ENCODE results near the gene MYH10. TPM values are rescaled to one million over a fixed set of nuclear protein-coding genes. Genes with fewer than 3 reads are reported as not detected.

MYH10 gene
- total RNA-seq, 2 donors from 2014 or later = 251 to 257 TPM

- DNase-seq = no peak
- Histone ChIP-seq H3K9ac (ENCODE audit: extremely low read depth, low read length, poor library complexity, severe bottlenecking) (no peak overlapping the region), H3K36me3 (ENCODE audit: control insufficient read depth, insufficient read depth, low read length) (no peaks in the 10 kb centered on the region), H3K27me3 (ENCODE audit: control insufficient read depth, insufficient read depth, low read length, poor library complexity, severe bottlenecking) (peaks cover 9% of the 10 kb centered on the region), H3K9me3 (ENCODE audit: control insufficient read depth, low read length) (peaks cover 13% of the 10 kb centered on the region), H3K27ac (ENCODE audit: low read depth, low read length) (no peak overlapping the region), H3K4me1 (ENCODE audit: control insufficient read depth, insufficient read depth, low read length) (no peaks in the 10 kb centered on the region), H3K4me3 (ENCODE audit: low read length) (no peak overlapping the region)
- peaks cover 2% of the 10 kb centered on the region for H3K36me3 Mint-ChIP-seq (ENCODE audit: low read depth)
- peaks cover 10% of the 10 kb centered on the region for H3K27me3 Mint-ChIP-seq (ENCODE audit: insufficient read depth)
- TF ChIP-seq, protein P1, sequence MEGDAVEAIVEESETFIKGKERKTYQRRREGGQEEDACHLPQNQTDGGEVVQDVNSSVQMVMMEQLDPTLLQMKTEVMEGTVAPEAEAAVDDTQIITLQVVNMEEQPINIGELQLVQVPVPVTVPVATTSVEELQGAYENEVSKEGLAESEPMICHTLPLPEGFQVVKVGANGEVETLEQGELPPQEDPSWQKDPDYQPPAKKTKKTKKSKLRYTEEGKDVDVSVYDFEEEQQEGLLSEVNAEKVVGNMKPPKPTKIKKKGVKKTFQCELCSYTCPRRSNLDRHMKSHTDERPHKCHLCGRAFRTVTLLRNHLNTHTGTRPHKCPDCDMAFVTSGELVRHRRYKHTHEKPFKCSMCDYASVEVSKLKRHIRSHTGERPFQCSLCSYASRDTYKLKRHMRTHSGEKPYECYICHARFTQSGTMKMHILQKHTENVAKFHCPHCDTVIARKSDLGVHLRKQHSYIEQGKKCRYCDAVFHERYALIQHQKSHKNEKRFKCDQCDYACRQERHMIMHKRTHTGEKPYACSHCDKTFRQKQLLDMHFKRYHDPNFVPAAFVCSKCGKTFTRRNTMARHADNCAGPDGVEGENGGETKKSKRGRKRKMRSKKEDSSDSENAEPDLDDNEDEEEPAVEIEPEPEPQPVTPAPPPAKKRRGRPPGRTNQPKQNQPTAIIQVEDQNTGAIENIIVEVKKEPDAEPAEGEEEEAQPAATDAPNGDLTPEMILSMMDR (conservative IDR thresholded peaks at IDR 0.05) = no peak
- WGBS, 2 experiments (ENCODE audit: insufficient coverage in 1 of 2, insufficient read length in 1 of 2) = 85 to 91% methylated on average over 6 of the region's 6 CpGs
- peaks cover 12% of the 10 kb centered on the region for H3K9me3 Mint-ChIP-seq
- no peak overlapping the region for H3K27ac Mint-ChIP-seq
- no peaks in the 10 kb centered on the region for H3K4me1 Mint-ChIP-seq
- no peak overlapping the region for H3K4me3 Mint-ChIP-seq
These were observed 28.3 kb upstream of the MYH10 start for GRCh38 chr17:8658810-8659209.

DNA sequence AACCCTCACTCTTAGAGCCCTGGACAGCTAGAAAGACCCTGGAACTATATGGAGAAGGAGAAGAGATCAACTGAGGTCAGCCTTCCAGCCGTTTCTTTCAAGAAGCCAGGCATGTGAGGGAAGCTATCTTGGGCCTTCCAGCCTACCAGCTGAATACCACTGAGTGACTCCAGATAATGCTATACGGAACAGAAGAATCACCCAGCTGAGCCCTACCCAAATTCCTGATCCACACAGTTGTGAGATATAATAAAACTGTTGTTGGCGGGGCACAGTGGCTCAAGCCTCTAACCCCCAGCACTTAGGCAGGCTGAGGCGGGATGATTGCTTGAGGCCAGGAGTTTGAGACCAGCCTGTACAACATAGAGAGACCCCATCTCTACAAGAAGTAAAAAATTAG is 26.2 kb upstream of the MYH10 start:
- Histone ChIP-seq H3K9me3 (ENCODE audit: control insufficient read depth, low read length) (peaks cover 13% of the 10 kb centered on the region), H3K36me3 (ENCODE audit: control insufficient read depth, insufficient read depth, low read length) (no peaks in the 10 kb centered on the region), H3K9ac (ENCODE audit: extremely low read depth, low read length, poor library complexity, severe bottlenecking) (no peak overlapping the region), H3K27me3 (ENCODE audit: control insufficient read depth, insufficient read depth, low read length, poor library complexity, severe bottlenecking) (peaks cover 8% of the 10 kb centered on the region), H3K27ac (ENCODE audit: low read depth, low read length) (no peak overlapping the region), H3K4me1 (ENCODE audit: control insufficient read depth, insufficient read depth, low read length) (no peaks in the 10 kb centered on the region), H3K4me3 (ENCODE audit: low read length) (no peak overlapping the region)
- TF ChIP-seq, protein P1 (conservative IDR thresholded peaks at IDR 0.05) = no peak
- no peak for DNase-seq
- WGBS, 2 experiments (ENCODE audit: insufficient coverage in 1 of 2, insufficient read length in 1 of 2) = 72 to 94% methylated on average over 2 to 3 of the region's 4 CpGs
- peaks cover 10% of the 10 kb centered on the region for H3K27me3 Mint-ChIP-seq (ENCODE audit: insufficient read depth)
- H3K9me3 Mint-ChIP-seq = peaks cover 12% of the 10 kb centered on the region
- H3K36me3 Mint-ChIP-seq (ENCODE audit: low read depth) = peaks cover 2% of the 10 kb centered on the region
- no peaks in the 10 kb centered on the region for H3K4me1 Mint-ChIP-seq
- H3K27ac Mint-ChIP-seq = no peak overlapping the region
- no peak overlapping the region for H3K4me3 Mint-ChIP-seq

DNA sequence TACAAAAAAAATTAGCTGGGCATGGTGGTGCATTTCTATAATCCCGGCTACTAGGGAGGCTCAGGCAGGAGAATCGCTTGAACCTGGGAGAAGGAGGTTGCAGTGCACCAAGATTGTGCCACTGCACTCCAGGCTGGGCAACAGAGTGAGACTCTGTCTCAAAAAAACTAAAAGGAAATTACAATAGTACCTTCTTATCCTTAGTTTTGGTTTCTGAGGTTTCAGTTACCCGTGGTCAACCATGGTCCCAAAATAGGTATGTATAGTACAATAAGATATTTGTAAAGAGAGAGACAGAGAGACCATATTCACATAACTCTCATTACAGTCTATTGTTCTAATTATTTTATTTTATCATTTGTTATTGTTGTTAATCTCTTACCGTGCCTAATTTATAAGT is 24.3 kb upstream of the MYH10 start:
- H3K36me3 Mint-ChIP-seq (ENCODE audit: low read depth) = peaks cover 2% of the 10 kb centered on the region
- WGBS, 2 experiments (ENCODE audit: insufficient coverage in 1 of 2, insufficient read length in 1 of 2) = 84 to 93% methylated on average over 2 to 3 of the region's 4 CpGs
- no peak overlapping the region for H3K27ac Mint-ChIP-seq
- no peaks in the 10 kb centered on the region for H3K27me3 ChIP-seq (ENCODE audit: control insufficient read depth, insufficient read depth, low read length, poor library complexity, severe bottlenecking)
- peaks cover 12% of the 10 kb centered on the region for H3K9me3 Mint-ChIP-seq
- H3K9ac ChIP-seq (ENCODE audit: extremely low read depth, low read length, poor library complexity, severe bottlenecking) = no peak overlapping the region
- H3K4me3 ChIP-seq (ENCODE audit: low read length) = no peak overlapping the region
- peaks cover 4% of the 10 kb centered on the region for H3K27me3 Mint-ChIP-seq (ENCODE audit: insufficient read depth)
- no peaks in the 10 kb centered on the region for H3K36me3 ChIP-seq (ENCODE audit: control insufficient read depth, insufficient read depth, low read length)
- no peaks in the 10 kb centered on the region for H3K4me1 Mint-ChIP-seq
- no peak overlapping the region for H3K4me3 Mint-ChIP-seq
- H3K4me1 ChIP-seq (ENCODE audit: control insufficient read depth, insufficient read depth, low read length) = no peaks in the 10 kb centered on the region
- no peak overlapping the region for H3K27ac ChIP-seq (ENCODE audit: low read depth, low read length)
- TF ChIP-seq, protein P1 (conservative IDR thresholded peaks at IDR 0.05) = no peak
- H3K9me3 ChIP-seq (ENCODE audit: control insufficient read depth, low read length) = peaks cover 13% of the 10 kb centered on the region
- no peak for DNase-seq
